Stimulated activated CD4-positive, alpha-beta T cell treated with anti-CD3 and anti-CD28 coated beads, Interleukin-1b, Interleukin-23, amount 100 ng/mL, for 24 hours (primary cell): ENCODE results near the gene PSAPL1.

Source experiments
- DNase-seq, 4 experiments: peaks; one replicate each; pipeline ENCODE4 v3.0.0-alpha.2; 2020; ENCODE audit warnings: low read depth in 4 of 4, low spot score in 1 of 4

The PSAPL1 gene

GRCh38 chr4:7383266-7383665 lies 51.5 kb downstream of the PSAPL1 start:
- DNase-seq, result no peak

- no peak for DNase-seq
These were observed 52.1 kb downstream of the PSAPL1 start for GRCh38 chr4:7382634-7383014.

- DNase-seq, result no peak
These were observed 52.7 kb downstream of the PSAPL1 start for GRCh38 chr4:7381890-7382633.

- no peak for DNase-seq
These were observed 53.4 kb downstream of the PSAPL1 start for GRCh38 chr4:7381221-7381889.
